IMR-90 (cell line): ENCODE measurements around the gene RSU1. TPM values are rescaled to one million over a fixed set of nuclear protein-coding genes. Genes with fewer than 3 reads are reported as not detected.

Experiments used
- ATAC-seq: fragments of 200-7000 bp; cut with Tn5 transposase; 2 replicates; pipeline ENCODE4 v1.9.1; 2020; ENCODE audit warnings: low read depth, mild to moderate bottlenecking, moderate library complexity
- BruUV-seq: library from RNA; stranded (reverse); fragments of 400-500 nt; replicated peaks from 2 replicates; lab custom pipeline; 2021; lab: Mats Ljungman, UMichigan
- CTCF ChIA-PET: fragments of 300-600 bp; formaldehyde crosslinking; extraction: SDS; loops from one replicate; lab custom pipeline; 2021; ENCODE audit warnings: antibody characterized with exemption; lab: Yijun Ruan, JAX
- POLR2A ChIA-PET: fragments of 300-600 bp; sonication (Branson Sonifier 250); formaldehyde crosslinking; loops from one replicate; lab custom pipeline; 2022; ENCODE audit warnings: antibody characterized with exemption; ENCODE audit not compliant: unreplicated experiment; lab: Charles Lee
- DNase-seq: peaks from one replicate; pipeline ENCODE4 v3.0.0; 2013
- H2AFZ ChIP-seq: replicated peaks from 2 replicates; pipeline ENCODE3; 2013; ENCODE audit warnings: low read length, mild to moderate bottlenecking; ENCODE audit not compliant: poor library complexity
- H2AK5ac ChIP-seq: 2 replicates; pipeline ENCODE4 v1.6.1; 2013; ENCODE audit warnings: low read depth, low read length, inconsistent platforms
- H2AK9ac ChIP-seq: replicated peaks from 2 replicates; pipeline ENCODE3; 2013; ENCODE audit warnings: mild to moderate bottlenecking, low read depth, low read length, moderate library complexity; ENCODE audit not compliant: poor library complexity
- H2BK120ac ChIP-seq: 2 replicates; pipeline ENCODE4 v1.6.1; 2013; ENCODE audit warnings: low read depth, low read length, inconsistent platforms
- H2BK15ac ChIP-seq: 3 replicates; pipeline ENCODE4 v1.6.1; 2013; ENCODE audit warnings: low read depth, low read length, inconsistent platforms
- H2BK20ac ChIP-seq: 2 replicates; pipeline ENCODE4 v1.6.1; 2013; ENCODE audit warnings: low read depth, mild to moderate bottlenecking, inconsistent platforms, low read length, moderate library complexity
- H2BK5ac ChIP-seq: 2 replicates; pipeline ENCODE4 v1.6.1; 2013; ENCODE audit warnings: mild to moderate bottlenecking, low read depth, low read length, inconsistent platforms; ENCODE audit not compliant: poor library complexity, severe bottlenecking
- H3K14ac ChIP-seq: replicated peaks from 2 replicates; pipeline ENCODE4 v1.6.1; 2013; ENCODE audit warnings: low read depth, low read length, inconsistent platforms
- H3K18ac ChIP-seq: 2 replicates; pipeline ENCODE4 v1.6.1; 2013; ENCODE audit warnings: low read depth, low read length, control low read depth
- H3K23ac ChIP-seq: 2 replicates; pipeline ENCODE4 v1.6.1; 2013; ENCODE audit warnings: low read depth, low read length, inconsistent platforms
- H3K27ac ChIP-seq: 2 replicates; pipeline ENCODE4 v1.5.1; 2013; ENCODE audit warnings: mild to moderate bottlenecking, control low read depth, low read length; ENCODE audit not compliant: insufficient read depth
- H3K27me3 ChIP-seq: 2 replicates; pipeline ENCODE4 v1.6.1; 2013; ENCODE audit warnings: low read length; ENCODE audit not compliant: control insufficient read depth, insufficient read depth
- H3K36me3 ChIP-seq: 2 replicates; pipeline ENCODE4 v1.6.1; 2013; ENCODE audit warnings: low read length, mixed read lengths; ENCODE audit not compliant: control insufficient read depth, insufficient read depth
- H3K4ac ChIP-seq: 2 replicates; pipeline ENCODE4 v1.6.1; 2013; ENCODE audit warnings: low read depth, low read length, inconsistent platforms
- H3K4me1 ChIP-seq: 2 replicates; pipeline ENCODE4 v1.6.1; 2013; ENCODE audit warnings: low read length, mixed read lengths; ENCODE audit not compliant: control insufficient read depth, insufficient read depth
- H3K4me2 ChIP-seq: 2 replicates; pipeline ENCODE4 v1.6.1; 2013; ENCODE audit warnings: low read depth, mild to moderate bottlenecking, control low read depth, low read length, moderate library complexity
- H3K4me3 ChIP-seq: 2 replicates; pipeline ENCODE4 v1.5.1; 2013; ENCODE audit warnings: low read depth, mild to moderate bottlenecking, control low read depth, low read length, moderate library complexity; ENCODE audit not compliant: insufficient read depth
- H3K56ac ChIP-seq: 2 replicates; pipeline ENCODE4 v1.6.1; 2013; ENCODE audit warnings: low read length, inconsistent platforms; ENCODE audit not compliant: insufficient read depth; ENCODE audit errors: extremely low read depth
- H3K79me1 ChIP-seq, 2 experiments: 2 replicates each; pipeline ENCODE4 v1.6.1; 2013; ENCODE audit warnings: low read length in 2 of 2, inconsistent platforms in 1 of 2, low read depth in 1 of 2
- H3K9ac ChIP-seq: 2 replicates; pipeline ENCODE4 v1.6.1; 2013; ENCODE audit warnings: low read depth, low read length, control low read depth
- H3K9me1 ChIP-seq: 2 replicates; pipeline ENCODE4 v1.6.1; 2013; ENCODE audit warnings: low read length, inconsistent platforms; ENCODE audit not compliant: insufficient read depth
- H3K9me3 ChIP-seq: 2 replicates; pipeline ENCODE4 v1.6.1; 2013; ENCODE audit warnings: low read length; ENCODE audit not compliant: control insufficient read depth, insufficient read depth
- H4K20me1 ChIP-seq: 2 replicates; pipeline ENCODE4 v1.6.1; 2013; ENCODE audit warnings: low read length, inconsistent platforms; ENCODE audit not compliant: insufficient read depth
- H4K5ac ChIP-seq: 2 replicates; pipeline ENCODE4 v1.6.1; 2013; ENCODE audit warnings: mild to moderate bottlenecking, low read depth, low read length, control low read depth
- H4K8ac ChIP-seq, 2 experiments: 2 replicates each; pipeline ENCODE4 v1.6.1; 2013; ENCODE audit warnings: low read depth in 2 of 2, low read length in 2 of 2, control low read depth in 1 of 2, inconsistent platforms in 1 of 2
- H4K91ac ChIP-seq: 2 replicates; pipeline ENCODE4 v1.6.1; 2013; ENCODE audit warnings: low read depth, low read length, inconsistent platforms; ENCODE audit not compliant: insufficient read depth
- CTCF ChIP-seq: conservative IDR thresholded peaks from 2 replicates; pipeline ENCODE4 v1.5.1; 2012; ENCODE audit warnings: mild to moderate bottlenecking, low read depth, low read length, improper control_type of control experiment
- MXI1 ChIP-seq: IDR thresholded peaks from 2 replicates; pipeline ENCODE4 v1.6.1; 2012; ENCODE audit warnings: low read depth, mild to moderate bottlenecking, low read length, moderate library complexity, borderline replicate concordance
- NFE2L2 ChIP-seq: fragments of 150-350 bp; IDR thresholded peaks from 2 replicates; pipeline ENCODE4 v1.6.1; 2016; ENCODE audit warnings: low read depth, mild to moderate bottlenecking, low read length
- POLR2A ChIP-seq: IDR thresholded peaks from 2 replicates; pipeline ENCODE4 v1.6.1; 2012; ENCODE audit warnings: mild to moderate bottlenecking, low read depth, low read length
- WGBS, 2 experiments: methylation state at CpG; one replicate each; pipeline versions ENCODE4 v1.1.5 to v1.1.7; 2013; ENCODE audit warnings: missing lambda C conversion rate in 2 of 2; ENCODE audit not compliant: insufficient read length in 1 of 2; ENCODE audit errors: extremely low coverage in 2 of 2; 5-methylcytosine and 5-hydroxymethylcytosine counted together
- dilution Hi-C: fragments of 300-500 bp; cut with HindIII; formaldehyde crosslinking; loops from one replicate; pipeline ENCODE4 v1.14.3; 2018; ENCODE audit warnings: low sequenced_read_pairs; ENCODE audit not compliant: unreplicated experiment
- in situ Hi-C: fragments of 300-500 bp; cut with MboI; formaldehyde crosslinking; loops from 3 replicates; pipeline ENCODE4 v1.14.3; 2019; ENCODE audit warnings: low sequenced_read_pairs, inconsistent platforms, mixed read lengths
- intact Hi-C: fragments of 100-400 bp; cut with micrococcal nuclease; formaldehyde crosslinking; loops from 2 replicates; pipeline ENCODE4 v1.10.0; 2022
- polyA plus RNA-seq, 3 experiments: library from polyadenylated mRNA; depleted of rRNA; stranded (reverse); fragments of >200 nt; gene quantifications; 2 replicates each; pipeline ENCODE4 v1.2.3, GENCODE V29; 2012; ENCODE audit warnings: low replicate concordance in 1 of 3
- total RNA-seq: library from RNA; depleted of rRNA; stranded (reverse); fragments of >200 nt; gene quantifications from 2 replicates; pipeline ENCODE4 v1.2.3, GENCODE V29; 2012

The RSU1 gene
- total and polyA plus RNA-seq, 2 of the 4 experiments (the other 2 are of a cell fraction) = 134 to 148 TPM

- Histone ChIP-seq H2BK120ac (no peak overlapping the region), H3K9me3 (no peaks in the 10 kb centered on the region), H2BK20ac (no peak overlapping the region), H3K27me3 (no peaks in the 10 kb centered on the region), H4K91ac (no peak overlapping the region), H3K14ac (no peak overlapping the region), H3K4me2 (no peak overlapping the region), H3K9me1 (no peaks in the 10 kb centered on the region), H3K4ac (no peak overlapping the region), H2AK5ac (no peak overlapping the region), H3K56ac (no peak overlapping the region), H2AFZ (no peak overlapping the region), H3K27ac (no peak overlapping the region), H2AK9ac (no peak overlapping the region), H4K5ac (no peak overlapping the region), H4K20me1 (no peaks in the 10 kb centered on the region), H3K23ac (no peak overlapping the region), H3K9ac (no peak overlapping the region), H3K4me1 (no peaks in the 10 kb centered on the region), H3K4me3 (no peak overlapping the region), H3K36me3 (no peaks in the 10 kb centered on the region), H3K79me1 (no peaks in the 10 kb centered on the region), H2BK5ac (no peak overlapping the region), H4K8ac (no peak overlapping the region), H2BK15ac (no peak overlapping the region), H3K18ac (no peak overlapping the region)
- CTCF ChIA-PET = interaction anchor here (0.6 kb wide), 1 partner anchor 209 kb away, joined by 3 read pairs; no protein-coding TSS in a partner anchor
- dilution Hi-C loops = no loop called here
- no TSS peak for BruUV-seq
- POLR2A ChIA-PET = no interaction called here
- TF ChIP-seq CTCF (no peak), POLR2A (no peak), NFE2L2 (no peak), MXI1 (no peak)
- ATAC-seq (no peak), DNase-seq (no peak)
- intact Hi-C loops = no loop called here
- in situ Hi-C loops = no loop called here
- no CpG with 5 or more reads among the region's 3 CpGs for WGBS, 2 experiments
Observed at GRCh38 chr10:16565604-16566003, 251.6 kb downstream of the RSU1 start.
